DOHH2 (cell line): ENCODE data around the gene PSMA8.
"Not testable (repeated sequence)": the region's sequence is repeated elsewhere in the genome, so short reads cannot be mapped to it uniquely, and the experiment has no call there.

ENCODE experiments used
- H3F3A ChIP-seq: fragments of 200-600 bp; sonication (generic), shearing (Covaris generic); 2 replicates; pipeline ENCODE4 v1.6.0; 2016; ENCODE audit warnings: antibody characterized with exemption, mild to moderate bottlenecking; ENCODE audit not compliant: control insufficient read depth, insufficient read depth
- H3K27ac ChIP-seq: fragments of 200-600 bp; sonication (generic); 2 replicates; pipeline ENCODE4 v1.5.1; 2014; ENCODE audit warnings: low read depth, mild to moderate bottlenecking, low read length, moderate library complexity
- H3K27me3 ChIP-seq: fragments of 200-600 bp; sonication (generic); 2 replicates; pipeline ENCODE4 v1.6.1; 2014; ENCODE audit warnings: mild to moderate bottlenecking, low read length, mixed read lengths; ENCODE audit not compliant: control insufficient read depth
- H3K36me3 ChIP-seq: fragments of 200-600 bp; sonication (generic); 2 replicates; pipeline ENCODE4 v1.6.1; 2014; ENCODE audit warnings: mild to moderate bottlenecking, low read length, moderate library complexity, mixed read lengths; ENCODE audit not compliant: control insufficient read depth
- H3K4me1 ChIP-seq: fragments of 200-600 bp; sonication (generic); 2 replicates; pipeline ENCODE4 v1.6.1; 2014; ENCODE audit warnings: mild to moderate bottlenecking, low read length, mixed read lengths; ENCODE audit not compliant: control insufficient read depth
- H3K4me2 ChIP-seq: fragments of 200-600 bp; sonication (generic); 2 replicates; pipeline ENCODE4 v1.6.0; 2014; ENCODE audit warnings: mild to moderate bottlenecking, low read length, moderate library complexity
- H3K4me3 ChIP-seq: fragments of 200-600 bp; sonication (generic); 2 replicates; pipeline ENCODE4 v1.5.1; 2014; ENCODE audit warnings: mild to moderate bottlenecking, low read length, mixed read lengths
- H3K79me2 ChIP-seq: fragments of 200-600 bp; sonication (generic); 2 replicates; pipeline ENCODE4 v1.6.1; 2014; ENCODE audit warnings: mild to moderate bottlenecking, low read length, mixed read lengths; ENCODE audit not compliant: control insufficient read depth
- H3K9me2 ChIP-seq: fragments of 200-600 bp; sonication (generic); replicated peaks from 2 replicates; pipeline ENCODE4 v1.6.1; 2014; ENCODE audit warnings: mild to moderate bottlenecking, low read length, mixed read lengths; ENCODE audit not compliant: control insufficient read depth
- H3K9me3 ChIP-seq: fragments of 200-600 bp; sonication (generic); 2 replicates; pipeline ENCODE4 v1.6.1; 2014; ENCODE audit warnings: antibody characterized with exemption, low read length, mixed read lengths; ENCODE audit not compliant: control insufficient read depth, insufficient read depth
- H4K20me1 ChIP-seq: fragments of 200-600 bp; sonication (generic); 2 replicates; pipeline ENCODE4 v1.6.0; 2014; ENCODE audit warnings: low read depth, mild to moderate bottlenecking, antibody characterized with exemption, low read length, moderate library complexity; ENCODE audit not compliant: control insufficient read depth, insufficient read depth
- CTCF ChIP-seq: fragments of 200-600 bp; sonication (generic); IDR thresholded peaks from one replicate; pipeline ENCODE4 v1.5.1; 2014; ENCODE audit warnings: antibody characterized with exemption, mild to moderate bottlenecking, low read depth, low read length; ENCODE audit not compliant: poor library complexity, severe bottlenecking
- EZH2phosphoT487 ChIP-seq: fragments of 200-600 bp; sonication (generic); IDR thresholded peaks from 2 replicates; pipeline ENCODE4 v1.6.1; 2017; ENCODE audit warnings: borderline replicate concordance, mild to moderate bottlenecking, antibody characterized with exemption, low read length, moderate library complexity, mixed read lengths

Gene PSMA8

DNA sequence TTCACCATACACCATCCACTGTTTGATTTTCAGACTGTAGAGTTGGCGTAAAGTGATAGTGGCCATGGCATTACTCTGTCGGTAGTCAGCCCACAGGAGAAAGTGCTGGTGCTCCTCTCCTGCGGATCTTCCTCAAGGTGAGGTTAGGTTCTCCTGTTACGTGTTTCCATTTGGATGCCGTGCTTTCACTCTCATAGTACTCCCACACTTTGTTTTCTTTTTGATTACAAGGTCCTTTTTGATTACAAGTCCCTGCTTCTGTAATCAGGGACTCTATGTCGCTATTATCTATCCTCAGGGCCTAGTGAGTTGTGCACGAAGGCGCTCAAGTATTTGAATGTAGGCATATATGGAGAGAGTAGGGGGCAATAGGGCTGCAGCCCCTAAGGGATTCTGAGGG is 96.8 kb downstream of the PSMA8 start:
- Histone ChIP-seq H4K20me1 (no peaks in the 10 kb centered on the region), H3K4me3 (no peak overlapping the region), H3K27me3 (no peaks in the 10 kb centered on the region), H3K4me1 (peaks cover 20% of the 10 kb centered on the region), H3K9me3 (peaks cover 5% of the 10 kb centered on the region), H3K36me3 (peaks cover 22% of the 10 kb centered on the region), H3K4me2 (no peak overlapping the region), H3K79me2 (peaks cover 91% of the 10 kb centered on the region), H3F3A (no peaks in the 10 kb centered on the region), H3K27ac (no peak overlapping the region), H3K9me2 (no peaks in the 10 kb centered on the region)
- TF ChIP-seq EZH2phosphoT487 (no peak), CTCF (no peak)

- Histone ChIP-seq H3K79me2 (peaks cover 100% of the 10 kb centered on the region), H3K9me3 (peaks cover 5% of the 10 kb centered on the region), H3K4me3 (no peak overlapping the region), H4K20me1 (no peaks in the 10 kb centered on the region), H3K4me1 (peaks cover 10% of the 10 kb centered on the region), H3K36me3 (peaks cover 21% of the 10 kb centered on the region), H3K27ac (no peak overlapping the region), H3K4me2 (no peak overlapping the region), H3F3A (no peaks in the 10 kb centered on the region), H3K27me3 (no peaks in the 10 kb centered on the region), H3K9me2 (no peaks in the 10 kb centered on the region)
- TF ChIP-seq CTCF (no peak), EZH2phosphoT487 (no peak)
Observed at GRCh38 chr18:26233208-26233607, 99.5 kb downstream of the PSMA8 start.

DNA sequence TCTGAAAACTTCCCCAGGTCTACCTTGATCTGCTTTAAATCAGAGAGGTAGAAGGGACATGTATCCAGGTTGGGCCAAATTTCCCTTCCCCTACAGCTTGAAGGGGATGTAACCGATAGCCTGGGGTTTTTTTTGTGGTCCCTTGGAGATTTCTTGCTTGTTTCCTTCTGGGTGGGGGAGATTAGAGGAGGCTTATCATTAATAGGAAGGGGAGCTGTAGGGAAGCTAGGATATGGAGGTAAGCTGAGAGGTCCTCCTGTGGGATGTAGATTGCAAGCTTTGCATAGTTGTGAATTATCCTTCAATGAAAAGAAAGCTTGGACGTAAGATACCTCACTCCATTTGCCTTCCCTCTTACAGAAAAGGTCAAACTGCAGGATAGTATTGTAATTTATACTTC is 103.7 kb downstream of the PSMA8 start:
- H4K20me1 ChIP-seq, H3K27me3 ChIP-seq, H3K4me2 ChIP-seq, H3K4me3 ChIP-seq, H3K9me3 ChIP-seq, H3K9me2 ChIP-seq, H3K4me1 ChIP-seq, H3K36me3 ChIP-seq, H3K27ac ChIP-seq, H3F3A ChIP-seq: not testable (repeated sequence)
- H3K79me2 ChIP-seq, result peaks cover 75% of the 10 kb centered on the region

- not testable (repeated sequence) for H3K9me2 ChIP-seq, H3K36me3 ChIP-seq, H3K4me2 ChIP-seq, H3K27me3 ChIP-seq, H3K27ac ChIP-seq, H3K4me3 ChIP-seq, H3K4me1 ChIP-seq, H3K9me3 ChIP-seq, H3F3A ChIP-seq, H4K20me1 ChIP-seq
- peaks cover 67% of the 10 kb centered on the region for H3K79me2 ChIP-seq
Observed at GRCh38 chr18:26238718-26239117, 105.0 kb downstream of the PSMA8 start.

GRCh38 chr18:26242392-26242791 is 108.7 kb downstream of the PSMA8 start:
- H3K4me1 ChIP-seq, H3K27me3 ChIP-seq, H3K27ac ChIP-seq, H3K4me2 ChIP-seq, H3K36me3 ChIP-seq, H3K4me3 ChIP-seq, H3F3A ChIP-seq, H3K9me2 ChIP-seq, H4K20me1 ChIP-seq: not testable (repeated sequence)
- Histone ChIP-seq H3K79me2 (peaks cover 67% of the 10 kb centered on the region), H3K9me3 (peaks cover 14% of the 10 kb centered on the region)
